ENCODE results near the gene COL6A2. TPM values are rescaled to one million over a fixed set of nuclear protein-coding genes. Genes with fewer than 3 reads are reported as not detected.
A peak's percentile ranks its signal among the peaks of the same experiment; 100 is the strongest.

The COL6A2 gene
- 100 to 1,000 TPM; 259 to 377 TPM for total RNA-seq
- 117 TPM for polyA plus RNA-seq (2013, experiment 1 of 2)
- 114 TPM for polyA plus RNA-seq (2013, experiment 2 of 2)
- long read RNA-seq, experiment 1, partial matches to known transcripts: 95 of 135 reads
- long read RNA-seq, experiment 1, other reads (novel, unspliced or antisense): 40 of 135 reads
- long read RNA-seq, experiment 2, transcript COL6A2-201 (28 exons, 3,461 nt): major isoform, 382 of 627 reads
- long read RNA-seq, experiment 2, partial matches to known transcripts: 146 of 627 reads
- long read RNA-seq, experiment 2, other reads (novel, unspliced or antisense): 94 of 627 reads
- long read RNA-seq, experiment 3, partial matches to known transcripts: 59 of 80 reads
- long read RNA-seq, experiment 3, other reads (novel, unspliced or antisense): 18 of 80 reads
- long read RNA-seq, experiment 4, partial matches to known transcripts: 31 of 36 reads
- long read RNA-seq, experiment 4, other reads (novel, unspliced or antisense): 2 of 36 reads

GRCh38 chr21:46097336-46098293 lies at the start of gene COL6A2:
Gene COL6A2, plus strand, starts transcription at chr21:46098112.
- WGBS, 2 experiments (ENCODE audit: insufficient coverage in 1 of 2, insufficient read length in 1 of 2): 6 to 9% methylated on average over 13 to 74 of the region's 83 CpGs
- peaks cover 3% of the 10 kb centered on the region for H3K4me1 Mint-ChIP-seq
- no peaks in the 10 kb centered on the region for H3K4me1 ChIP-seq (ENCODE audit: control insufficient read depth, insufficient read depth, low read length)
- peaks cover 28% of the 10 kb centered on the region for H3K9me3 Mint-ChIP-seq
- H3K36me3 Mint-ChIP-seq (ENCODE audit: low read depth): peaks cover 27% of the 10 kb centered on the region
- H3K27ac Mint-ChIP-seq: no peak within 1 kb of the TSS
- H3K9ac ChIP-seq (ENCODE audit: extremely low read depth, low read length, poor library complexity, severe bottlenecking): peak within 1 kb of the TSS; percentile 41
- H3K4me3 Mint-ChIP-seq: peak within 1 kb of the TSS; percentile 72
- peaks cover 3% of the 10 kb centered on the region for H3K27me3 Mint-ChIP-seq (ENCODE audit: insufficient read depth)
- no peak within 1 kb of the TSS for H3K27ac ChIP-seq (ENCODE audit: low read depth, low read length)
- peak; percentile 91 for DNase-seq
- H3K4me3 ChIP-seq (ENCODE audit: low read length): peak within 1 kb of the TSS; percentile 82
- peak; percentile 62 for TF ChIP-seq CTCF (conservative IDR thresholded peaks at IDR 0.05)
- no peaks in the 10 kb centered on the region for H3K27me3 ChIP-seq (ENCODE audit: control insufficient read depth, insufficient read depth, low read length, poor library complexity, severe bottlenecking)
- H3K9me3 ChIP-seq (ENCODE audit: control insufficient read depth, low read length): peaks cover 29% of the 10 kb centered on the region
- peaks cover 26% of the 10 kb centered on the region for H3K36me3 ChIP-seq (ENCODE audit: control insufficient read depth, insufficient read depth, low read length)

GRCh38 chr21:46048926-46049889 lies 48.7 kb upstream of the COL6A2 start:
- peaks cover 3% of the 10 kb centered on the region for H3K4me1 Mint-ChIP-seq
- Histone ChIP-seq H3K27me3 (ENCODE audit: control insufficient read depth, insufficient read depth, low read length, poor library complexity, severe bottlenecking) (no peaks in the 10 kb centered on the region), H3K27ac (ENCODE audit: low read depth, low read length) (peak overlapping the region; percentile 14), H3K4me3 (ENCODE audit: low read length) (no peak overlapping the region), H3K36me3 (ENCODE audit: control insufficient read depth, insufficient read depth, low read length) (no peaks in the 10 kb centered on the region), H3K9me3 (ENCODE audit: control insufficient read depth, low read length) (no peaks in the 10 kb centered on the region), H3K4me1 (ENCODE audit: control insufficient read depth, insufficient read depth, low read length) (peaks cover 9% of the 10 kb centered on the region), H3K9ac (ENCODE audit: extremely low read depth, low read length, poor library complexity, severe bottlenecking) (no peak overlapping the region)
- H3K27me3 Mint-ChIP-seq (ENCODE audit: insufficient read depth): peaks cover 2% of the 10 kb centered on the region
- 74% methylated on average over 22 to 27 of the region's 27 CpGs for WGBS, 2 experiments (ENCODE audit: insufficient coverage in 1 of 2, insufficient read length in 1 of 2)
- peak overlapping the region; percentile 65 for H3K27ac Mint-ChIP-seq
- DNase-seq: no peak
- peaks cover 2% of the 10 kb centered on the region for H3K9me3 Mint-ChIP-seq
- no peaks in the 10 kb centered on the region for H3K36me3 Mint-ChIP-seq (ENCODE audit: low read depth)
- TF ChIP-seq CTCF (conservative IDR thresholded peaks at IDR 0.05): no peak
- H3K4me3 Mint-ChIP-seq: peak overlapping the region; percentile 2
